GM12875 (cell line): ENCODE results near the gene ZNF428.
"Not testable (repeated sequence)": the region's sequence is repeated elsewhere in the genome, so short reads cannot be mapped to it uniquely, and the experiment has no call there.

Source experiments
- H3K4me3 ChIP-seq: one replicate; pipeline ENCODE4 v1.5.1; 2011; ENCODE audit warnings: low read depth, low read length, control low read depth
- CTCF ChIP-seq: IDR thresholded peaks from 2 replicates; pipeline ENCODE4 v1.5.1; 2011; ENCODE audit warnings: low read depth, mild to moderate bottlenecking, control low read depth, inconsistent platforms, low read length, moderate library complexity, borderline replicate concordance; ENCODE audit not compliant: insufficient read depth

ZNF428 gene

GRCh38 chr19:43639519-43640423, 20.3 kb upstream of the ZNF428 start, which contains the start of gene CADM4:
Gene CADM4 (minus strand): TSS chr19:43639850. CDS start chr19:43639790, 60 bp downstream.
- TF ChIP-seq CTCF: no peak
- no peak within 1 kb of the TSS for H3K4me3 ChIP-seq

- no peak overlapping the region for H3K4me3 ChIP-seq
- TF ChIP-seq CTCF: no peak
These were observed 19.6 kb upstream of the ZNF428 start for GRCh38 chr19:43638995-43639518.

- no peak overlapping the region for H3K4me3 ChIP-seq
These were observed 19.0 kb upstream of the ZNF428 start for GRCh38 chr19:43638214-43638994.

GRCh38 chr19:43636121-43636683, 16.8 kb upstream of the ZNF428 start:
- no peak for TF ChIP-seq CTCF
- no peak overlapping the region for H3K4me3 ChIP-seq

More at GRCh38 chr19:43638214-43638994, 19.0 kb upstream of the ZNF428 start:
- TF ChIP-seq CTCF: no peak

- H3K4me3 ChIP-seq: not testable (repeated sequence)
These were observed 16.1 kb upstream of the ZNF428 start for GRCh38 chr19:43635561-43635940.

GRCh38 chr19:43634872-43635560, 15.6 kb upstream of the ZNF428 start:
- TF ChIP-seq CTCF: no peak
- no peak overlapping the region for H3K4me3 ChIP-seq

- H3K4me3 ChIP-seq: no peak overlapping the region
- no peak for TF ChIP-seq CTCF
These were observed 15.1 kb upstream of the ZNF428 start for GRCh38 chr19:43634506-43634871.
